Cardiac septum (tissue), 1 donor: ENCODE measurements around the gene USP13. TPM values are rescaled to one million over a fixed set of nuclear protein-coding genes. Genes with fewer than 3 reads are reported as not detected.
"Not testable (repeated sequence)": the region's sequence is repeated elsewhere in the genome, so short reads cannot be mapped to it uniquely, and the experiment has no call there.

Experiments used
- DNase-seq: peaks from one replicate; pipeline ENCODE4 v3.0.0-alpha.2; 2020; ENCODE audit warnings: low spot score
- intact Hi-C: fragments of 100-400 bp; cut with DNase I; formaldehyde crosslinking; loops from one replicate; pipeline ENCODE4 v1.14.0; 2022
- total RNA-seq: library from RNA; stranded (reverse); fragmentation: NEBNext Ultra II Directional; extraction: Animal tissue kit (Norgen Biotek cat#: 25700); gene quantifications from one replicate; pipeline ENCODE4 v1.2.1, GENCODE V29; 2021
- donor health status: DM: no; HTN: no; CAD: no.

Gene USP13
- total RNA-seq, 1 donor from 2014 or later = 128 TPM

GRCh38 chr3:179653096-179653797 is 407 bp downstream of the USP13 start:
- intact Hi-C loops = loop anchor here (5.0 kb wide), 3 partner anchors 46 to 84 kb away; no protein-coding TSS in a partner anchor
- peak; percentile 88 for DNase-seq

DNA sequence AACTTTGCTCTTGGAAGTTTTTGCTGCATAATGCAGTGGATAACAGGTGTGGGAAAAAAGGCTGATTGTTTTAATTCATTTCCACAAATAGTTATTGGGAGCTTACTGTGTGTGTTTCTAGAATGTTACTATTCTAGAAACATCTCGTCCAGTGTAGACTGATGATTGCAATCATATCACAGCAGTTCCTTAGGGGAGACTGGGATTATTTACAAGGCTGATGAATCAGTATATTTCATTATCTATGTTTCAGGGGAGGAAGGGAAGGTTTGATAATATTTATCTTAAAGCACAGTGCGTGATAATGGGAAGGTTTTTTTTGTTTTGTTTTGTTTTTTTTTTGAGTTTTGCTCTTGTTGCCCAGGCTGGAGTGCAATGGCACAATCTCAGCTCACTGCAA is 2.4 kb downstream of the USP13 start:
- intact Hi-C loops = no loop called here
- no peak for DNase-seq

DNA sequence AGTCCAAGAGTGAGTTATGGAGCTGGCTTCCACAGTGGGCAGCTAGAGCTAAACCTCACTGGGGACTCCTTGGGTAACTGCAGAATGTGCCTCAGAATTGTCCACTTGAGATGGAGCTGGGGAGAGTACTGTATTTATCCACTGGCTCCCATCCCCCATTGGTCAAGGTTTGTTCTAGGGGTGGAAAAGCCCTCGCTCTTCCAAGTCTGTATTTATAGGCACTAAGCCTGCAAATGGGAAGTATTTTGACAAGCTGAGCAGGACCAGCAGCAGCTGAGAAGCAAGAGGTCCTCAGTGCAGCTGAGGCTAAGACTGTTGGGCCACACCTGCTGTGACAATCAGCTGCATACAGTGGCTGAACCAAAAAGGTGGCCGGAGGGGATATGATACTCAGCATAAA is 5.8 kb downstream of the USP13 start:
- no peak for DNase-seq
- intact Hi-C loops = no loop called here

DNA sequence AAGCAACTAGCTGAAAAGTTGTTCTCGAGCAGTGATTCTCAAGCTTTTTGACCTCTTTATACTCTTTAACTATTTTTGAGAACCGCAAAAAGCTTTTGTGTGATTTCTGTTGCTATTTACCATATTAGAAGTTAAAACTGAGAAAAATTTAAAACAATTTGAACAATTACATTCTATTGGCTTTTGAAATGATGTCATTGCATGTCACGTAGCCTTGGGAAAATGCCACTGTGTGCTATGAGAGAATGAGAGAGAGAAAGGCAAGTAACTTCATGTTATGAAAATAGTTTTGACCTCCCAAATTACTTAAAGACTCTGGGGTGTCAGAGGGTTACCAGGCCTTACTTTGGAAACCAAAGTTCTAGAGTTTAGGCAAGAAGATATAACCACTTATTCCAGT is 8.0 kb downstream of the USP13 start:
- intact Hi-C loops = no loop called here
- no peak for DNase-seq

GRCh38 chr3:179661777-179662176 is 8.9 kb downstream of the USP13 start:
- DNase-seq = no peak
- intact Hi-C loops = no loop called here

DNA sequence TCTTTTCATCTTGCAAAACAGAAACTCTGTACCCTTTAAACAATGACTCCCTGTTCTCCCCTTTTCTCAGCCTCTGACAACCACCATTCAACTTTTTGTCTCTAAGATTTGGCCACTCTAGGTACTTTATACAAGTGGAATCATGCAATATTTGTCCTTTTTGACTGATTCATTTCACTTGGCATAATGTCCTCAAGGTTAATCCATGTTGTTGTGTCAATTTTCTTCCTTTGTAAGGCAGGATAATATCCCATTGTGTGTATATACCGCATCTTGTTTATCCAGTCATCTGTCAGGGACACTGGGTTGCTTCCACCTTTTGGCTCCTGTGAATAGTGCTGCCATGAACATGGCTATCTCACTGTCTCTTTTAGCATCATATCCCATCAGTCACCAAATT is 10.3 kb downstream of the USP13 start:
- intact Hi-C loops = no loop called here

DNA sequence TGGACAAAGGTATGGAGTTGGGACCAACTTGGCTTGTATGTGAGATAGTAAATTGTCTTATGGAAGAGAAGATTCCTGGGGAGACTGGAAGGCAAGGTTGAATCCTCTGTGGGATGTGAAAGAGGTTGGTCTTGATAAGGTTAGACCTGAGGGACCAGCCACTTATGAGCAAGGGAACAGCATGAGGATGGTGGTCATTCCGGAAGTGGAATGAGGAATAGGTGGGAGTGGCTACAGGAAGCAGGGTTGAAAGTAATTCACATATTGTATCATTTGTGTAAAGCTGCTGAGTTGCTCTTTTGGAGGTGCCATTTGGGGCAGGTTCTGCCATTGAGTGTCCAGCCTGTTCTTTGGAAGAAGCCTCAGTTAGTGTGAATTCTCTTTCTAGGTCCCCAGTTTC is 13.2 kb downstream of the USP13 start:
- no peak for DNase-seq
- intact Hi-C loops = loop anchor here (5.0 kb wide), 1 partner anchor 41 kb away; no protein-coding TSS in a partner anchor

More for the DNA sequence above, 10.3 kb downstream of the USP13 start:
- no peak for DNase-seq

- DNase-seq = peak; percentile 82
- intact Hi-C loops = loop anchor here (5.0 kb wide), 1 partner anchor 41 kb away; no protein-coding TSS in a partner anchor
Measured at GRCh38 chr3:179666436-179667035, 13.7 kb downstream of the USP13 start.

GRCh38 chr3:179668429-179668828 is 15.6 kb downstream of the USP13 start:
- intact Hi-C loops = loop anchor here (5.0 kb wide), 1 partner anchor 39 kb away; no protein-coding TSS in a partner anchor
- no peak for DNase-seq

DNA sequence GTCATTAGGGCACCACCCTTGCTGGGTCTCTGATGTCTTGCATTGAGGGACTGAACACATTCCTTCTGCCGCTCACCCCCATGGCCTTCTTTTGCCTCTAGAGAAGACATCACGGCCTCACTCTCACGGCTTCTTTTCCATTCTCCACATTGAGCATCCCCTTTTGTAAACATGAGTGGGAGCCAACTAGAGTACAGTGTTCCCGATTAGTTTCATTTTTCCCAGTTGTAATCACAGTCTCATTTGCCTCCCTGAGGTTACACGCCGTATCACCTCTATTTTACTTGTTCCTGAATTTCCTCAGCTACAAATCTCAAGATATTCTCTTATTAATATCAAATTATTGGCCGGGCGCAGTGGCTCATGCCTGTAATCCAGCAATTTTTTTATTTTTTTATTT is 17.5 kb downstream of the USP13 start:
- DNase-seq = no peak
- intact Hi-C loops = no loop called here

GRCh38 chr3:179671309-179671708 is 18.5 kb downstream of the USP13 start:
- intact Hi-C loops = no loop called here
- no peak for DNase-seq

DNA sequence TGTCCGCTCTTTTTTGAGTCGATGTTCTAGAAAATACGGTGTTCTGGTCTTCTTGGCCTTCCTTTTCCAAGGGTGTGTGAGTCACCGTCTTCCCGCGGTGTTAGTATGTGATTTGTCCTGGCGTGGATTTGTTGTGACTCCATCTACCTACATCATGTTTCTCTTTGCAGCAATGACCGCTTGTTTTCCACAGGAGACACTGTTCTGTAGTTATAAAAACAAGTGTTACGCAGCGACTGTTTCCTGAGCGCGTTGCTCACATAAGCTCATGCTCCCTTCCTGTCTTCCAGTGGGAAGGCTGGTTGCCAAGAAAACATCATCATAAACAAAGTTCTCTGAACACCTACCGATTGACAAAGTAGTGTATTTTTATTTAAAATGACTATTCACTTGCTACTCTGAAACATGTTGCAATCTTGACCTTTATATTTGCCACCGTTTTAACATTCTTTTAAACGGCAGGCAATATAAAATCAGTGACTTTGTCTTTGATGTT is 19.0 kb downstream of the USP13 start:
- intact Hi-C loops = no loop called here
- DNase-seq = no peak

DNA sequence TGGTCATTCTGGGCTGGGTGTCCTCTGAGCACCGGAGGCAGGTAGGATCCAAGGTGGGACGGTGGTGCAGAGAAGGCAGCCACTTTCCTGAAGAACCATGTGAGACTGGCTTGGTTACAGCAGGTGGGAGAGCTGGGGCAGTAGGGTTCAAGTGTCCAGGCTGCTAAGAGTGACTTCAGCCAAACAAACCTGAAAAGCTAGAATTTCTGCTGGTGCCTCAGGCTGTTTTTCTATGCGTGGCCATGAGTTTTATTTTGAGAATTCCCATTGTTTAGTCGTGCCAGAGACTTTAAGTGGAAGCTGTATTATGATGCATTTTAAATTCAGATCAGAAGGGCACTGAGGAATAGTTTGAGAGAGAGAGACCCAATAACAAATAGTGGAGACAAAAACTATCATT is 20.1 kb downstream of the USP13 start:
- DNase-seq = no peak
- intact Hi-C loops = no loop called here

DNA sequence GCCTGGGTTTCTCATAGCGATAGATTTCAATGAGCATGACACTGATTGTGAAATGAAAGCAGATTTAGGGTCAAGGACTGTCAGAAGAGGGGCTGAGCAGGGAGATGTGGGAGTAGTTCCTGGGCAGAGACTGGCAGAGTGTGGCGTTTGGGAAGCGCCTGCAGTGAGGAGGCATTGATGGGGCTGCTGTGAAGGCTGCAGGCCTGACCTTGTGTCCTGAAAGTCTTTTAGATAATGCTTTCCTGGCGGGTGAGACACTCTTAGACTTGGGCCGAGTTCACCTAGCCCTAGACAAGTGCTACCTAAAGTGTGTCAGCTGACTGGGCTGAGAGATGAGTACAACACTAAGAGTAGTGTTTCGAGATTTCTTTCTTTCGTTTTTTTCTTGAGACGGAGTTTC is 20.7 kb downstream of the USP13 start:
- intact Hi-C loops = no loop called here
- DNase-seq = no peak

- no peak for DNase-seq
- intact Hi-C loops = no loop called here
Measured at GRCh38 chr3:179676081-179676480, 23.2 kb downstream of the USP13 start.

GRCh38 chr3:179677884-179678283 is 25.0 kb downstream of the USP13 start:
- DNase-seq = no peak
- intact Hi-C loops = no loop called here

GRCh38 chr3:179681492-179682263 is 28.8 kb downstream of the USP13 start:
- no peak for DNase-seq

GRCh38 chr3:179682426-179683080 is 29.7 kb downstream of the USP13 start:
- intact Hi-C loops = no loop called here
- DNase-seq = no peak

More at GRCh38 chr3:179681492-179682263, 28.8 kb downstream of the USP13 start:
- intact Hi-C loops = no loop called here

GRCh38 chr3:179683286-179683685 is 30.4 kb downstream of the USP13 start:
- intact Hi-C loops, DNase-seq: not testable (repeated sequence)
